GM12872 (cell line): Measurements from ENCODE around the gene IGHMBP2.

Source experiments
- CTCF ChIP-seq: IDR thresholded peaks from 3 replicates; pipeline ENCODE4 v1.5.1; 2011; ENCODE audit warnings: low read depth, mild to moderate bottlenecking, low read length, moderate library complexity; ENCODE audit not compliant: insufficient read depth

The IGHMBP2 gene

GRCh38 chr11:68979931-68980775, 76.5 kb downstream of the IGHMBP2 start:
- TF ChIP-seq CTCF = no peak

DNA sequence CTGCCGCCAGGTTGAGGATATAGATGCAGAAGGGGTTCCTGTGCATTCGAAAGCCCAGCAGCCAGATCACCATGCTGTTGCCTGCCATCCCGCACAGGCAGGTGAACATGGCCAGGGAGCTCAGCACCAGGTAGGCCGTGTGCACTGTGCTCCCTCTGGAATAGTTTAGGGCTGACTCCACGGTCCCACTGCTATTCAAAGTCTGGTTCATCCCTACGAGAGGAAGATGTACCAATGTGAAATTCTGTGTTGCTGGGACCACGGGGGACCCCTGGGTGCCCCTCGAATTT, 77.0 kb downstream of the IGHMBP2 start, which contains the start of gene MRGPRD:
Gene MRGPRD (minus strand): TSS at position 211 of the 290 bp plus-strand sequence. CDS start 0 bp downstream, at position 211.
- no peak for TF ChIP-seq CTCF

GRCh38 chr11:68982134-68982533, 78.4 kb downstream of the IGHMBP2 start:
- no peak for TF ChIP-seq CTCF

DNA sequence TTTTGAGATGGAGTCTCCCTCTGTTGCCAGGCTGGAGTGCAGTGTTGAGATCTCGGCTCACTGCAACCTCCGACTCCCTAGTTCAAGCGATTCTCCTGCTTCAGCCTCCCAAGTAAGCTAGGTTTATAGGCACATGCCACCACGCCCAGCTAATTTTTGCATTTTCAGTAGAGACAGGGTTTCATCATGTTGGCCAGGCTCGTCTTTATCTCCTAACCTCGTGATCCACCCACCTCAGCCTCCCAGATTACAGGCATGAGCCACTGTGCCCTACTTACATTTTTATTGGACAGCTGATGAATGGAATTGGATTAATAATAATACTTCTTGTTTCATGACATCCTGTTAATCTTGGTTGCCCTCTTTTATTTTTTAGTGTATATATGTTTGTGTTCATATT, 80.1 kb downstream of the IGHMBP2 start:
- TF ChIP-seq CTCF = no peak

GRCh38 chr11:68987211-68987610, 83.5 kb downstream of the IGHMBP2 start:
- TF ChIP-seq CTCF = no peak

- TF ChIP-seq CTCF = no peak
Observed at GRCh38 chr11:68988491-68988890, 84.8 kb downstream of the IGHMBP2 start.
